Gastrocnemius medialis (tissue), 4 donors: ENCODE results near the gene SLC22A4.

Experiments used
- POLR2A ChIP-seq, 2 donors: fragments of 450-650 bp; IDR thresholded peaks; one replicate each; pipeline ENCODE4 v1.6.1; 2017; ENCODE audit warnings: antibody characterized with exemption in 2 of 2, mild to moderate bottlenecking in 2 of 2, moderate library complexity in 2 of 2
- TF ChIP-seq, protein P1 (sequence below), 5 experiments: fragments of 450-650 bp in 3 of 5; fragments of 200-600 bp in 2 of 5; sonication (generic) in 2 of 5; IDR thresholded peaks in 4 of 5; conservative IDR thresholded peaks in 1 of 5; 1 replicate in 4 of 5; 2 replicates in 1 of 5; pipeline ENCODE4 v1.5.1; 2016 to 2019; ENCODE audit warnings: antibody characterized with exemption in 5 of 5, mild to moderate bottlenecking in 3 of 5, moderate library complexity in 3 of 5

DNA sequence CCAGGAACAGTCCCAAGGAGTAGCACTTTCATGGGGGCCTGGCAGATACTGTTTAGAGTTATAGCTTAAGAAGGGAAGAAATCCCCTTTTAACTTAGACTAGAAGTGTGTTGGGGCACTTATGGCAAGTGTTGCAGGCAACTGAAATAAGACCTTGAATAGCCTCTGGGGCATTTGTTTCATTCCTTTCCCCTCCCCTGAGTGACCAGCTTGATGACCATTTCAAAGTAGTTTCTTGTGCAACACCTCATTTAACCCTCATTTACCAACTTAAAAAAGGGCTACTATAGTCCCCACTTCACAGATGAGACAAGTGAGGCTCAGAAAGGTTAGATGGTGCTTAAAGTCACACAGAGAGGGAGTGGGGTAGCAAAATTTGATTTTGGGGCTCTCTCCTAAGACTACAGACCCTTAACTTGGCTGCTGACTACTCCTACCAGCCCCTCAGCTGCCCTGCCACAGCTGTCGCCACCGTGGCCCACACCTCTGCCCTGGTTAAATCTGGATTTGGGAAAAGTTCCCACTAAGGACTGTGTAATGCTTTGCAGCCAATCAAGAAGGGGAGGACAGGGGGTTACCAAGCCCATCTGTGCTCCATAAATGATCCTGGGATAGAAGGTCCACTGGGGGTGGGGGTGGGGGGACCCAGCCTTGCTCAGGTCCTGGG, 31.2 kb upstream of the SLC22A4 start:
- TF ChIP-seq POLR2A (IDR thresholded peaks at IDR 0.05): no peak
- TF ChIP-seq, protein P1, sequence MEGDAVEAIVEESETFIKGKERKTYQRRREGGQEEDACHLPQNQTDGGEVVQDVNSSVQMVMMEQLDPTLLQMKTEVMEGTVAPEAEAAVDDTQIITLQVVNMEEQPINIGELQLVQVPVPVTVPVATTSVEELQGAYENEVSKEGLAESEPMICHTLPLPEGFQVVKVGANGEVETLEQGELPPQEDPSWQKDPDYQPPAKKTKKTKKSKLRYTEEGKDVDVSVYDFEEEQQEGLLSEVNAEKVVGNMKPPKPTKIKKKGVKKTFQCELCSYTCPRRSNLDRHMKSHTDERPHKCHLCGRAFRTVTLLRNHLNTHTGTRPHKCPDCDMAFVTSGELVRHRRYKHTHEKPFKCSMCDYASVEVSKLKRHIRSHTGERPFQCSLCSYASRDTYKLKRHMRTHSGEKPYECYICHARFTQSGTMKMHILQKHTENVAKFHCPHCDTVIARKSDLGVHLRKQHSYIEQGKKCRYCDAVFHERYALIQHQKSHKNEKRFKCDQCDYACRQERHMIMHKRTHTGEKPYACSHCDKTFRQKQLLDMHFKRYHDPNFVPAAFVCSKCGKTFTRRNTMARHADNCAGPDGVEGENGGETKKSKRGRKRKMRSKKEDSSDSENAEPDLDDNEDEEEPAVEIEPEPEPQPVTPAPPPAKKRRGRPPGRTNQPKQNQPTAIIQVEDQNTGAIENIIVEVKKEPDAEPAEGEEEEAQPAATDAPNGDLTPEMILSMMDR (IDR thresholded peaks at IDR 0.05 in 4 of 5, conservative IDR thresholded peaks at IDR 0.05 in 1 of 5): no peak
